ENCODE data around the gene SKA1.
"Not testable (repeated sequence)": the region's sequence is repeated elsewhere in the genome, so short reads cannot be mapped to it uniquely, and the experiment has no call there.

The SKA1 gene

DNA sequence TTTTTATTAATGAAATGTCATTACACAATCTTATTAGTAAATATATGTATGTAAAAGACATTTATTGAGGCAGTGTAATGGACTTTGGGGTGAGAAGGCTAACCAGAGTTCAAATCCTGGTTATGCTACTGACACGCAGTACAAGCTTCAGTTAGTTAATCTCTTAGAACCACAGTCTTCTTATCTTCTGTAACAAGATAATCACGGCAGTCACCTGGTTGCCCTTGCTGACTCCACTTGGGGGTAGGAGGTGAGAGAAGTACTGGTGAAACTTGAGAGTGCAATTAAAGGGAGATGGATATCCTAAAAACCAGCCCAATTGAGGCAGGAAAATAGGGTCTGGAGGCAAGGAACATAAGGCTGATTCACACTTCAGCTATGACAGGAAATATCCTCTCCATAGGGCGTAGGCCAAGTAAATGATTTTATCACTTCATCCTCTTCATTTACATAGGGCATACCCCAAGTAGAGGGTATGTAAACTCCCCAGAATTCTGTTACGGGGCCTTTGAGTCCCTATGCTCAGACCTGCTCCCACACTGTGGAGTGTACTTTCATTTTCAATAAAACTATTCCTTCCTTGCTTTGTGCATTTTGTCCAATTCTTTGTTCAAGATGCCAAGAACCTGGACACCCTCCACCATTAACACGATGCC, 21.3 kb downstream of the SKA1 start:
- DNase-seq, result no peak

DNA sequence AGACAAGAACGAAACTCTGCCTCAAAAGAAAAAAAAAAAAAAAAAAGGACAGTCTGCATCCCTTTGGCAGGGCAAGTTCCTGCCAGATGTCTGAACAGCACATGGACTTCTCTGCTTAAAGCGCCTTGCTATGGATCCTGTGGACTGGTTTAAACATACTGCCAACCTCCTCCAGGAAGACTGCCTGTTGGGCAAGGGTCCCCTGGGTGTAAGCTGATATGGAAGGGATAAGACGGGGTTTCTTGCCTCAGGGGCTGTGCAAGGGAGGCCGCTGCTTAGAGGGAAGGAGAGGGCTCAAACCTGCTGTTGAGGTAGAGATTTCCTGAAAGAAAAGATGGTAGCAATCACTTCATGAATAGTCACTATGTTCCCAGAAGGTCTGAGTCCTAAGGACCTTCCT, 22.2 kb downstream of the SKA1 start:
- DNase-seq, result no peak

DNA sequence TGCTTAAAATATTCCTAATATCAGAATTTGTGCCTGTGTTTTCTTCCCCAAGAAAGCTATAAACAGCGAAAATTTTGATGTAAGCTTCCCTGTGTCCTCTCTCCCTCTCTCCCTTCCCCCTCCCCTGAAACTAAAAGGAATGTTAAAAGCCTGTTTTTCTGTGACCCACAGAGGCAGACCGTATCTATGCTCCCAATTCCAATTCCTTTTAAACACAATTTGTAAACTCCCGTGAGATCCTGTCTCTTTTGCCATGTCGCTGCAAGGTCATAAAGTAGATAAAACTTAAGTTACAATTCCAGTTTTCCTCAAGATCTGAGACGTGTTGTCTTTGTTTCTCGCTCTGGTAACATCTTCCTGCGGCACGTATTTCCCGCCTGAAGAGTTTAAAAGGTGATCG, 23.3 kb downstream of the SKA1 start:
- DNase-seq, result no peak

DNA sequence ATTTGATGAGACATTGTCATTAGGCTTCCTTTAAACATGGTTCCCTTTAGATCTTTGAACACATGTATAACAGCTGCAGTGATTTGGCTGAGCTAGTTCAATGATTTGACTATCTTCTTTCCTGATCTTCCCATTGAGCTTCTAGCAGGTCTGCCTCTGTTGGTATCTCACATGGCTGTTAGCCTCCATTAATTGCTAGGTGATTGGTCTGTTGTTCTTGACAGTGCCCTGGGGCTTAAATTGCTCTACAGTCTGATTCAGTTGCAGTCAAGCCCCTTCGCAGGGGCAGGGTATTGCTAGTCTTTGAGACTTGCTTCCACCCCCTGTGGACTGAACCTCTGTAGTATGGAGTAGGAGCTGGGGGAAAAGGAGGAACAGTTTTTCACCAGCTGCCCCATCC, 24.1 kb downstream of the SKA1 start:
- no peak for DNase-seq

DNA sequence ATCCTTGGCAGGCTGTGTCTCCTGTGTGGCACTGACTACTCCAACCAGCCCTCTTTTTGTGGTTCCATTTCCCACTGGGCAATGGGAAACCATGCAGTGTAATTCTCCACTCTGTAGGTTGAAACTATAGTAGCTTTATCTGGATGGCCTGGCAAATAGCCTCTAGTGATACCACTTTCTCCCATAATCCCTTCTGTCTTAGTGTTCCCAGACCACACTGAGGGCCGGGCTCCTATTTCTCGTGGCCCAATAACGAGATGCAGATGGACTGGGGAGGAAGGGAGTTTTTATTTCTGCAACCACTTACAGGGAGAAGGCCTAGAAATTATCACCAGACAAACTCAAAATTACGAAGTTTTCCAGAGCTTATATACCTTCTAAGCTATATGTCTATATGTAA, 24.7 kb downstream of the SKA1 start:
- DNase-seq, result no peak

DNA sequence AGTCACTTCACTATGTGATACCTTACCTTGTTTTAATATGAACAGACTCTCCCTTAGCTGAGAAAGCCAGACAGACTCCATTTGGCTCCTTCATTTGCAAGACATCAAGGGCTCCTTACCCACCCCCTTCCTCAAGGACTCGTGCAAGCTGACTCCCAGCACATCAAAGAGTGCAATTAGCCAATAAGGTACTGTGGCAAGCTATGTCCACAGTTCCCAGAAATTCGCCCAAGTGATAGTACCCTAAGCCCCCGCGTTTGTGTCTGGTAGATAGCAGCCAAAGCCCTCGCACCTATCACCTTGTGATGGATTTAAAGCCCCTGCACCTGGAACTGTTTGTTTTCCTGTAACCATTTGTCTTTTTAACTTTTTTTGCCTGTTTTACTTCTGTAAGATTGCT, 25.6 kb downstream of the SKA1 start:
- DNase-seq, result not testable (repeated sequence)

DNA sequence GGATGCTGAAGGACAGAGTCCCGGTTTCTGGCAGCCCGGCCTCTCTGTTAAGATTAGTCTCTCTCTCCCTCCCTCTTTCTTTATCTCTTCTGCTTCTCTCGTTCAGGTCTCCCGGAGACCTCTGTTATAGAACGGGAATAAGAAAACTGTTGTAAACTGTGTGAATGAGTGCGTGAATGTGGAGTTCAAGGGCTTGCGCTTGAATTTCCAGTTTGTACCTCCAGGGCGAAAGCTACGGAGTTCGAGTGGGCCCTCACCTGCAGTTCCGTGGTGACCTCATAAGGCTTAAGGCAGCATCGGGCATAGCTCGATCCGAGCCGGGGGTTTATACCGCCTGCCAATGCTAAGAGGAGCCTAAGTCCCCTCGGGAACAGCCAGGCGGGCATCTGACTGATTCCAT, 26.4 kb downstream of the SKA1 start:
- no peak for DNase-seq

DNA sequence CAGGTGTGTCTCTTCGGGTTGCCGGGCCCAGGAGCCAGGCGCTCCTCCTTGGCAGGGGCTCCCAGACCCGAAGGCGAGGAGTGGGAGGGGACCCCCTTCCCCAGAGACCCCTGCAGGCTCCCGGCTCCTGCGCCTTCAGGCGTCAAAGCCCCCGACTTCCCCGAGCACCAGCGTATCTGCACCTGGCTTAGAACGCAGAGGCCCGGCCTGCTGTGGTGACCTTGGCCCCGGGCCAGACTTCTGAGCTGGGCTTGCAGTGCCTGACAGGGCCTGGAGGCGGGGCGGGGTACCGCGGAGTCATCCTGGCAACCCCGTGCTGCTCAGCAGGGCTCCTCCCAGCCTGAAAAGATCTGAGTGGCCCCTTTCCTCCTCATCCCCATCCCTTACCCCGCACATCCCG, 27.0 kb downstream of the SKA1 start:
- DNase-seq, result peak; percentile 78

DNA sequence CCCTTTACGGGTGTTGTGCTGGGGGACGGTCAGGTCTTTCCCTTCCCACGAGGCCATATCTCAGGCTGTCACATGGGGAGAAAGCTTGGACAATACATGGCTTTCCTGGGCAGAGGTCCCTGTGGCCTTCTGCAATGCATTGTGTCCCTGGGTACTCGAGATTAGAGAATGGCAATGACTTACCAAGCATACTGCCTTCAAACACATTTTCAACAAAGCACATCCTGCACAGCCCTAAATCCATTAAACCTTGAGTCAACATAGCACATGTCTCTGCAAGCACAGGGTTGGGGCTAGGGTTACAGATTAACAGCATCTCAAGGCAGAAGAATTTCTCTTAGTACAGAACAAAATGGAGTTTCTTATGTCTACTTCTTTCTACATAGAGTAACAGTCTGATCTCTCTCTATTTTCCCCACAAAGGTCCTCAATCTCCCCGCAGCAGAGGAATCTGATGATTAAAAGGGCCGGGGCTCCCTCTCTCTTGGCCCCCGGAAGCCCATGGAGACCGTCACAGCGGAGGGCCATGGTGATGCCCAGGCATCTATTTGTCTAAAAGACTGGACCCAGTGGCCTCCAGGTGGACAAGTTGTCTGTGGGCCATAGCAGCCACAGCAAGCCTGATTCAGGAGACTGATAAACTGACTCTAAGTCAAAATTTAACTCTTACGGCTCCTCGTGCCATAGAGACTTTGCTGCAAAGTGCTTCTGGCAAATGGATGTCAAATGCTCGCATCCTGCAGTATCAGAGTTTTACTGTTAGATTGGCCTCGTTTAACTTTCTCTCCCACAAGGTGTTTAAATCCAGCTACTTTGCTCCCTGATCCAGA, 30.1 kb downstream of the SKA1 start:
- DNase-seq, result not testable (repeated sequence)

DNA sequence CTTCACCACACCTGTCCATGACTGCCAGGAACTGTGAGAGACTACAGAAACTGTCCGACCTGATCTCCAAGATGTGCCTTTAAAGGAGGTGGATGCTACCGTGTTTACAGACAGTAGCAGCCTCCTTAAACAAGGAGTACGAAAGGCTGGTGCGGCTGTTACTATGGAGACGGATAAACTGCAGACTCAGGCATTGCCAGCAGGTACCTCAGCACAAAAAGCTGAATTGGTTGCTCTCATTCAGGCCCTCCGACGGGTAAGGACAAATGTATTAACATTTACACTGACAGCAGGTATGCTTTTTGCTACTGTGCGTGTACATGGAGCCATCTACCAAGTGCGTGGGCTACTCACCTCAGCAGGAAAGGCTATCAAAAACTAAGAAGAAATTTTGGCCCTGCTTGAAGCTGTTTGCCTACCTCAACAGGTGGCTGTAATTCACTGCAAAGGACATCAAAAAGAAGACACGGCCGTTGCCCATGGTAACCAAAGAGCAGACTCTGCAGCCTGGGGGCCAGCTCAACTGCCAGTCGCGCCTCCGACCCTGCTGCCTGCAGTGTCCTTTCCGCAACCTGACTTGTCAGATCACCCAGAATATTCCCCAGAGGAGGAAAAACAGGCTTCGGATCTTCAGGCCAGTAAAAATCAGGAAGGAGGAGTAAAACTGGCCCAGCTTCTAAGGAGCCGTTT, 30.9 kb downstream of the SKA1 start:
- DNase-seq, result peak; percentile 70

DNA sequence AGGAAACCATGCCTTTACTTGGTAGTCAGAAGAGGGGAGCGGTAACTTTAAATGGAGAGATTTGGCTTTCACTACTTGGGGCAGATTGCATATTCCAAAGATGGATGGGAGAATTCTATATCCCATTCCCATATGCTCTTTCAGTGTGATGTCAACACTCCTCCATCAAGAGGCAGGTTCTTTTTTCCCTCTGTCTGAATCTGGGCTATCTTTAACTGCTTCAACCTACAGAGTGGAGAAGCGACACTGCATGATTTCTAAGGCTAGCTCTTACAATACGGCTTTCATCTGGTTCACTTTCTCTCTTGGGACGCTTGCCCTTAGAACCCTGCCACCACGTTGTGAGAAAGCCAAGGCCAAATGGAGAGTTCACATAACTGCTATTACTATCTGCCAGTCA, 34.4 kb downstream of the SKA1 start:
- DNase-seq, result no peak

DNA sequence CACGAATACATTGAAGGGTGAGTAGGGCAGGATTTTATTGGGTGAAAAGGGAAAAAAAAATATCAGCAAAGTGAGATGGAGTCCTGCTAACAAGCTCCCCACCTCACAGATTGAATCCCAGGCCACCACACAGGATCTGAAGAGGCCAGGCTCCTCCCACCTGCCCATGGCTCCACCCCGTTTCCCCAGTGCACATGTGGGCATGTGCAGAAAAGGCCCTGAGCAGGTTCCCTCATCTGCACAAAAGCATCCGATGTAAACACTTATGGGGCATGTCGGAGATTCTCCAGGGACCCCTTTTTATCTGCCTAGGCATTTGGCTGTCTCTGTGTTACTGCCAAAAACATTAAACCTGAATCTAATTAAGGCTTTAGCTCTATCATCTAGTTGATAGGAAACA, 35.2 kb downstream of the SKA1 start:
- DNase-seq, result no peak

DNA sequence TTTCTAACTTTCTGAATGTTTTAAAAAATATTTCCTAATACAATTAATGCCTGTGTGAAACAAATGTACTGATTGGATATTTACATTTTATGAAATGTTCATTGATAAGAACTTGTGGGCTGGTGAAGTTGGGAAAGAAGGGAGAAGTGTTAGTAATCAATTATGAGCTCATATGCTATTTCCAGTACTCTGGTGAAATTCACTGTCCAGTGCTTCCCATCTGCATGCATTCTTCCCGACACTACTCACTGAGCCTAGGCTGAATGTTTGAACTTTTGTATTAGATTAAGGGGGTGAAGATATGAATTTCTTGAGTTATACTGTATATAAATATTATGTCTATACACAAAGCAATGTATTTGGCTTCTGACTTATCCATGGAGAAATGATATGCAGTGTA, 36.0 kb downstream of the SKA1 start:
- DNase-seq, result no peak

DNA sequence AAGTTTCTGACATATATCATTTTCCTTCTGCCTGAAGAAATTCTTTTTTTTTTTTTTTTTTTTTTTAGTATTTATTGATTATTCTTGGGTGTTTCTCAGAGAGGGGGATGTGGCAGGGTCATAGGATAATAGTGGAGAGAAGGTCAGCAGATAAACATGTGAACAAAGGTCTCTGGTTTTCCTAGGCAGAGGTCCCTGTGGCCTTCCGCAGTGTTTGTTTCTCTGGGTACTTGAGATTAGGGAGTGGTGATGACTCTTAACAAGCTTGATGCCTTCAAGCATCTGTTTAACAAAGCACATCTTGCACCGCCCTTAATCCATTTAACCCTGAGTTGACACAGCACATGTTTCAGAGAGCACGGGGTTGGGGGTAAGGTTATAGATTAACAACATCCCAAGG, 42.0 kb downstream of the SKA1 start:
- DNase-seq, result not testable (repeated sequence)

DNA sequence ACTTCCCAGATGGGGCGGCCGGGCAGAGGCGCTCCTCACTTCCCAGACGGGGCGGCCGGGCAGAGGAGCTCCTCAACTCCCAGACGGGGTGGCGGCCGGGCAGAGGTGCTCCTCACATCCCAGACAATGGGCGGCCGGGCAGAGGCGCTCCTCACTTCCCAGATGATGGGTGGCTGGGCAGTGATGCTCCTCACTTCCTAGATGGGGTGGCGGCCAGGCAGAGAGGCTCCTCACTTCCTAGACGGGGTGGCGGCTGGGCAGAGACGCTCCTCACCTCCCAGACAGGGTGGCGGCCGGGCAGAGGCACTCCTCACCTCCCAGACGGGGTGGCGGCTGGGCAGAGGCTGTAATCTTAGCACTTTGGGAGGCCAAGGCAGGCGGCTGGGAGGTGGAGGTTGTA, 42.9 kb downstream of the SKA1 start:
- not testable (repeated sequence) for DNase-seq

DNA sequence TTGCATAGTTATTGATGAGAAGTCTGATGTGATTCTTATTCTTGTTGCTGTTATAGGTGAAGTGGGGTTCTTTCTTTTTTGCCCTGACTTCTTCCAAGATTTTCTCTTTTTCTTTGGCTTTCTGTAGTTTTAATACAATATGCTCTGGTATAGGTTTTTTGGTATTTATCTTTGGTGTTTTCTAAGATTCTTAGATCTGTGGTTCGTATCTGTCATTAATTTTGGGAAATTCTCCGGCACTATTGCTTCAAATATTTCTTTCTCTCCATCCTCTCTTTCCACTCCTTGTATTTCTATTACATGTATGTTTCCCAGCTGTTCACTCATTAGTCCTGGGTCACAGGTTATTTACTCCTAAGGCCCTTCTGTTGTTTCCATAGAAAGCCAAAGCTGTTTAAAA, 43.8 kb downstream of the SKA1 start:
- no peak for DNase-seq

DNA sequence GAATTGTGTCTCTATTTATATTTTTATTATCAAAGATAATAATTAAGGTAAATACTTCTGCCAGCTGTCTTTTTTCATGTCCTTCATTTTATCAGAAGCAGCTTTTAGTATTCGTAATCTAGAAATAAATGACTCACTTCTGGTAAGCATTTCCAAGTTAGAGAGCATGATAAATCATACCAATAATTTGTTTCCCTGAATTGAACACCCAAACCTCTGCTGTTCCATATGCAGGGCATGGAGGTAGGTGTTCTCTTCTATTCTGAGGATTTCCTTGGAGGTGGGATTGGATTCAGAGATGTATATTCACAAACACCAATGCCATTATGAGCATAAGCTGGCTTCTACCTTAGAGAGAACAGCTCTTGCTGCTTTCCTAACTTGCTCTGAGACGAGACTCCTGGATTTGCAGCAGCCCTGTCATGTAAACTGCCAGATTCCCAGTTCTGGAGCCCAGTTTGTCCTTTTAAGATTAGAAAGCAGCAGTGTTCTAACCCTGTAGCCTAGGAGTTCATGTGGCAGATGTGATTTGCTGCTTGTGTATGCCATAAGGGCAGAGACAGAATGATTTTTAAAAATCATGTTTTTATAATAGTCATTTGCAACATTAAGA, 47.5 kb downstream of the SKA1 start:
- no peak for DNase-seq

DNA sequence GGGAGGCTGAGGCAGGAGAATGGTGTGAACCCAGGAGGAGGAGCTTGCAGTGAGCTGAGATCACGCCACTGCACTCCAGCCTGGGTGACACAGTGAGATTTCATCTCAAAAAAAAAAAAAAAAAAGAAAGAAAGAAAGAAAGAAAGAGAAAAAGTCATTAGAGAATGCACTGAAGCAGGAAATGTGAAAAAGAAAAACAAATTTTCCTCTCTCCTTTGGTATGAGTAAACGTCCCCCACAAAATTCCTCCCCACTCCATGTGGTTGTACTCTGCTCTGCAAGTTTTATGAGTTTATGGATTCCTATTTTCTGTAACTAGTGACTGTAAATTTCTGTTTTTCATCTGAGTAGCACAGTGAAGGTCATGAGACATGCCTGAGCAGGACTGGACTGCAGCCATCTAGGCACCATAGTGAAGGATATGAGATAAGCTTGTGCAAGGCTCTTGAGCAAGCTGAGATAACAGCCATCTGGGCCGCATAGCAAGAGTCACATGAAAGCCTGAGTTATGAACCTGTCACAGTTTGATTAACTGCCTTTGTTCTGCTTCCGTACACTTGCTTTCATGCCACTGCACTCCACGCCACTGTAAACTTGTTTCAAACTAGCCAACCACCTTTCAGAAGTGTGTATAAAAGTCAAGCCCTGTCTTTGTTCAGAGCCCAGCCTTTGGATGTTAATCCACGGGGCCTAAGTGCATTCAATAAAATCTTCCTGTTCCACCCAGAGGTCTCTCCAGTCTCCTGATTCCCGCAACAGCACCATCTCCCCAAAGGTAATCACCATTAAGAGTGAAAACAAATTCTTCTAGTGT, 50.2 kb downstream of the SKA1 start:
- DNase-seq, result no peak

DNA sequence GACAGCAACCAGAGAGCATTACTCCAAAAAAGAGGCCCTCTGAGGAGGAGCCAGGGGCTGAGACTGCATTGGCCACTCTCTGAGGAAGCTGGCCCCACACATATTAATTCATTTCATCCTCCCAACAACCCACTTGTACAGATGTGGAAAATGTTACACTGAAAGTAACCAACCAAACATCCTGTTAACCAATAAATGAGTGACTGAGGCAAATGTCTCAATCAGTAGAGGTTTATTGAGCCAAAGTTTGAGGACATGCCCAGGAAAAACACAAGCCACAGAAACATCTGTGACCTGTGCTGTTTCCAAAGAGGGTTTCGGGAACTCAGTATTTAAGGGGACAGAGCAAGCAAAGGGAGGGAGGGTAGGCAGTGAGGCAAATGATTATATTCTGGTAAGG, 53.0 kb downstream of the SKA1 start:
- no peak for DNase-seq

DNA sequence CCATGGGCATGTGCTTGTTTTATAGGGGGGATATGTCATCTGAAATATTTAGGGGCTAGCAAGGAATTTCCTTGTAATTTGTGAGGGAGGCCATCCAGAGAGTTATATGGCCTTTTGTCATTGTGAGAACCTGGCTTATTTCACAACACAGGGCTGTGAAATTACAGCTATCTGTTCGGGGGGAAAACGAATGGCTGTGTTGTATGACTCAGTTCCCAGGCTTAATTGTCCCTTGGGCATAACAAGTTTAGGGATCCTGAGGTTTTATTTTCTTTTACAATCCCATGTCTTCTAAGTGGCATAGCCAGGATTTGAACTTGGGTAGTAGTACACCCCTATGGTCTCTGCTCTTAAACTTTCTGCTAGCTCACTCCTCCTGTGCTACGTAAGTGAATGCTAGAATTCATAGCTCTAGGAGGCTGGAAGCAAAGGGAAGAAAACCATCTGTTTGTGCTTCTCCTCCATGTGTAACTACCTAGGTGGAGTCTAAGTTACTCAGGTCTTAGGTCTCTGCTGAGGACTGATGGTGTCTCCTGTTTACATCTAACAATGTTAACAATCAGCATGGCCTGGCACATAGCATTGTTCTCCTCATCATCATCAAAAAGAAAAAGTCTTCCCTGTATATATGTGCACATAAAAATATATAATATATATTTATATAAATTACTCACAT, 53.8 kb downstream of the SKA1 start:
- DNase-seq, result no peak

DNA sequence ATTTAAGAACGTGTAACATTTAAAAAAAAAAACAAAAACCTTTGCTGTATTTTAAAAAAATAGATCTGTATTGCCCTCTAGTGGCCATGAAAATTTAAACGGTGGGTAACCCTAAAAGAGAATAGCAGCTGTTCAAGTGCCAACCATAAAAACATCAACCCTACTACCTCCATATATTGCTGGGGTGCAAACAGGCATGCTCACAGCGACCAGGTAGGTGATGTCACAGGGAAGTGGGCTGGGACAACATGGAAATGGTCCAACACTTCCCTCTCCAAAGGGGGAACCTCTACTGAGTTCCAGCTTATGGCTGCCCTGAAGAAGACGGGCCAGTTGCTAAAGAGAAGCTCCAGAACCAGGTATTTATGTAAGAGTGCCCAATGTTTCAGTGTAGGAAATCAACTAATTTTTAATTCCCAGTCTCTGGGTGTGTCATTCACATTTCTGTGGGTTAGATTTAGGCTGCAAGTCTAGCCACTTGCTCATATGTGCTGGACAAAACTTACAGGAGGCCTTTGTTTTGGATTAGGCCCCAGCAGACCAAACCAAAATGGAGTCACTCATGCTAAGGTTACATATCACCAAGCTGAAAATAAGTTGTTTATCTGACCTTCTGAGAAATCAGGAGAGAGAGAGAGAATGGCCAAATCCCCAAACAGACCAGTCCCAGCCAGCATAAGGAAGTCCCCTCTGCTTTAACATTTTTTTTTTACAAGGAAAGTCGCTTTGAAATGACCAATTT, 54.5 kb downstream of the SKA1 start:
- peak; percentile 54 for DNase-seq

All from NCI-H1105 treated with DMSO at 0.1 percent for 48 hours (cell line).